GM23338 (cell line): ENCODE data around the gene GK. TPM values are rescaled to one million over a fixed set of nuclear protein-coding genes. Genes with fewer than 3 reads are reported as not detected.

Experiments
- ATAC-seq: fragments of 200-7000 bp; cut with Tn5 transposase; 3 replicates; pipeline ENCODE4 v1.9.1; 2020
- DNase-seq: peaks from one replicate; pipeline ENCODE4 v3.0.0-alpha.2; 2015; ENCODE audit warnings: low spot score
- H2AFZ ChIP-seq: fragments of 200-600 bp; sonication (generic); 2 replicates; pipeline ENCODE4 v1.8.0; 2016; ENCODE audit warnings: antibody characterized with exemption, mild to moderate bottlenecking, moderate library complexity
- H3F3A ChIP-seq: fragments of 200-600 bp; sonication (generic); replicated peaks from 2 replicates; pipeline ENCODE4 v1.8.0; 2017; ENCODE audit warnings: antibody characterized with exemption, mixed run types, low read depth
- H3K27ac ChIP-seq: fragments of 200-600 bp; sonication (generic); 2 replicates; pipeline ENCODE4 v1.6.1; 2016; ENCODE audit warnings: low read depth
- H3K27me3 ChIP-seq: fragments of 200-600 bp; sonication (generic); 2 replicates; pipeline ENCODE4 v1.8.0; 2016; ENCODE audit warnings: mild to moderate bottlenecking, mixed run types, moderate library complexity; ENCODE audit not compliant: insufficient read depth
- H3K36me3 ChIP-seq: fragments of 200-600 bp; sonication (generic); 2 replicates; pipeline ENCODE4 v1.8.0; 2016; ENCODE audit warnings: mild to moderate bottlenecking; ENCODE audit not compliant: insufficient read depth
- H3K4me1 ChIP-seq: fragments of 200-600 bp; sonication (generic); 2 replicates; pipeline ENCODE4 v1.8.0; 2016; ENCODE audit warnings: mild to moderate bottlenecking, moderate library complexity; ENCODE audit not compliant: insufficient read depth
- H3K4me2 ChIP-seq: fragments of 200-600 bp; sonication (generic); 2 replicates; pipeline ENCODE4 v1.7.1; 2017; ENCODE audit warnings: mixed run types
- H3K4me3 ChIP-seq: fragments of 200-600 bp; sonication (generic); 2 replicates; pipeline ENCODE4 v1.6.1; 2016; ENCODE audit warnings: mixed run types
- H3K79me2 ChIP-seq: fragments of 200-600 bp; sonication (generic); replicated peaks from 2 replicates; pipeline ENCODE4 v1.8.0; 2017; ENCODE audit warnings: mild to moderate bottlenecking; ENCODE audit not compliant: insufficient read depth
- H3K9me2 ChIP-seq: fragments of 200-600 bp; sonication (generic); 2 replicates; pipeline ENCODE4 v1.8.0; 2017; ENCODE audit not compliant: insufficient read depth
- H4K20me1 ChIP-seq: fragments of 200-600 bp; sonication (generic); replicated peaks from 2 replicates; pipeline ENCODE4 v1.8.0; 2017; ENCODE audit warnings: mild to moderate bottlenecking; ENCODE audit not compliant: insufficient read depth
- H3K27ac Mint-ChIP-seq: 2 replicates; pipeline ENCODE4 v1.8.0; 2020; ENCODE audit warnings: inconsistent platforms, mild to moderate bottlenecking, moderate library complexity, mixed read lengths
- H3K27me3 Mint-ChIP-seq: 3 replicates; pipeline ENCODE4 v1.8.0; 2022; ENCODE audit warnings: low read depth, mild to moderate bottlenecking, moderate library complexity, mixed read lengths, inconsistent platforms; ENCODE audit not compliant: insufficient read depth, poor library complexity
- H3K36me3 Mint-ChIP-seq: 3 replicates; pipeline ENCODE4 v1.8.0; 2021; ENCODE audit warnings: low read depth, mild to moderate bottlenecking, inconsistent platforms, moderate library complexity, mixed read lengths
- H3K4me1 Mint-ChIP-seq: 3 replicates; pipeline ENCODE4 v1.8.0; 2020; ENCODE audit warnings: mild to moderate bottlenecking, inconsistent platforms, mixed read lengths
- H3K4me3 Mint-ChIP-seq: 3 replicates; pipeline ENCODE4 v1.8.0; 2021; ENCODE audit warnings: moderate library complexity, mild to moderate bottlenecking, inconsistent platforms, mixed read lengths
- H3K9me3 Mint-ChIP-seq: 3 replicates; pipeline ENCODE4 v1.8.0; 2020; ENCODE audit warnings: moderate library complexity, mild to moderate bottlenecking, inconsistent platforms, mixed read lengths
- polyA plus RNA-seq: library from polyadenylated mRNA; unstranded; fragments of >200 nt; fragmentation: Nextera tagmentation; extraction: Ambion mirVana; gene quantifications from 2 replicates; pipeline ENCODE4 v1.2.1, GENCODE V29; 2016
- total RNA-seq: library from RNA; depleted of rRNA; stranded (reverse); fragments of >200 nt; shearing (Covaris generic); gene quantifications from 2 replicates; pipeline ENCODE4 v1.2.3, GENCODE V29; 2014
- TF ChIP-seq, protein P1 (sequence below): fragments of 250-450 bp; sonication (Bioruptor Pico); IDR thresholded peaks from 2 replicates; pipeline ENCODE4 v1.5.0; 2020; ENCODE audit warnings: mild to moderate bottlenecking, moderate library complexity
- TF ChIP-seq, protein P2 (sequence below), 2 experiments: fragments of 200-600 bp in 1 of 2; sonication (generic) in 1 of 2; conservative IDR thresholded peaks; 2 replicates each; pipeline versions ENCODE4 v1.5.1 to v1.6.1; 2016 to 2017; ENCODE audit warnings: antibody characterized with exemption in 2 of 2, low read depth in 2 of 2, mild to moderate bottlenecking in 2 of 2, moderate library complexity in 1 of 2

GK gene
- total and polyA plus RNA-seq, 2 experiments from 2014 or later, result 8.4 to 10.8 TPM

DNA sequence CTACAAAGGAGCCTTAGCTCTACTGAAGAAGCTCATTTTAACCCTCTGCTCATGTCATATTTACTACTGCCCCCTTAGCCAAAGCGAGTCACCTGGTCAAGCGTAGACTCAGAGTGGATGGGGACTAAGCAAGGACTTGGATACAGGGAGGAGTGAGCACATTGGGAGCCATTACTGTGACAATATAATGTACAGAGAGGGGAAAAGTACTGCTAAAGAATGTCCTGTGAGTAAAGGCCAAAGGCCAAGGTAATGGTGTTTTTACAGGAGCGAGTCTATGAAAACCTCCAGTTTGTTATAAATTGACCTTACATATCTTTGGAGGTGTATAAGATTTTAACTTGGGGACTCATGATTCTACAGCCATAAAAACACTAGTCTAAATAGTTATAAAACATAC lies 10.6 kb upstream of the GK start (continued):
- TF ChIP-seq, protein P1, sequence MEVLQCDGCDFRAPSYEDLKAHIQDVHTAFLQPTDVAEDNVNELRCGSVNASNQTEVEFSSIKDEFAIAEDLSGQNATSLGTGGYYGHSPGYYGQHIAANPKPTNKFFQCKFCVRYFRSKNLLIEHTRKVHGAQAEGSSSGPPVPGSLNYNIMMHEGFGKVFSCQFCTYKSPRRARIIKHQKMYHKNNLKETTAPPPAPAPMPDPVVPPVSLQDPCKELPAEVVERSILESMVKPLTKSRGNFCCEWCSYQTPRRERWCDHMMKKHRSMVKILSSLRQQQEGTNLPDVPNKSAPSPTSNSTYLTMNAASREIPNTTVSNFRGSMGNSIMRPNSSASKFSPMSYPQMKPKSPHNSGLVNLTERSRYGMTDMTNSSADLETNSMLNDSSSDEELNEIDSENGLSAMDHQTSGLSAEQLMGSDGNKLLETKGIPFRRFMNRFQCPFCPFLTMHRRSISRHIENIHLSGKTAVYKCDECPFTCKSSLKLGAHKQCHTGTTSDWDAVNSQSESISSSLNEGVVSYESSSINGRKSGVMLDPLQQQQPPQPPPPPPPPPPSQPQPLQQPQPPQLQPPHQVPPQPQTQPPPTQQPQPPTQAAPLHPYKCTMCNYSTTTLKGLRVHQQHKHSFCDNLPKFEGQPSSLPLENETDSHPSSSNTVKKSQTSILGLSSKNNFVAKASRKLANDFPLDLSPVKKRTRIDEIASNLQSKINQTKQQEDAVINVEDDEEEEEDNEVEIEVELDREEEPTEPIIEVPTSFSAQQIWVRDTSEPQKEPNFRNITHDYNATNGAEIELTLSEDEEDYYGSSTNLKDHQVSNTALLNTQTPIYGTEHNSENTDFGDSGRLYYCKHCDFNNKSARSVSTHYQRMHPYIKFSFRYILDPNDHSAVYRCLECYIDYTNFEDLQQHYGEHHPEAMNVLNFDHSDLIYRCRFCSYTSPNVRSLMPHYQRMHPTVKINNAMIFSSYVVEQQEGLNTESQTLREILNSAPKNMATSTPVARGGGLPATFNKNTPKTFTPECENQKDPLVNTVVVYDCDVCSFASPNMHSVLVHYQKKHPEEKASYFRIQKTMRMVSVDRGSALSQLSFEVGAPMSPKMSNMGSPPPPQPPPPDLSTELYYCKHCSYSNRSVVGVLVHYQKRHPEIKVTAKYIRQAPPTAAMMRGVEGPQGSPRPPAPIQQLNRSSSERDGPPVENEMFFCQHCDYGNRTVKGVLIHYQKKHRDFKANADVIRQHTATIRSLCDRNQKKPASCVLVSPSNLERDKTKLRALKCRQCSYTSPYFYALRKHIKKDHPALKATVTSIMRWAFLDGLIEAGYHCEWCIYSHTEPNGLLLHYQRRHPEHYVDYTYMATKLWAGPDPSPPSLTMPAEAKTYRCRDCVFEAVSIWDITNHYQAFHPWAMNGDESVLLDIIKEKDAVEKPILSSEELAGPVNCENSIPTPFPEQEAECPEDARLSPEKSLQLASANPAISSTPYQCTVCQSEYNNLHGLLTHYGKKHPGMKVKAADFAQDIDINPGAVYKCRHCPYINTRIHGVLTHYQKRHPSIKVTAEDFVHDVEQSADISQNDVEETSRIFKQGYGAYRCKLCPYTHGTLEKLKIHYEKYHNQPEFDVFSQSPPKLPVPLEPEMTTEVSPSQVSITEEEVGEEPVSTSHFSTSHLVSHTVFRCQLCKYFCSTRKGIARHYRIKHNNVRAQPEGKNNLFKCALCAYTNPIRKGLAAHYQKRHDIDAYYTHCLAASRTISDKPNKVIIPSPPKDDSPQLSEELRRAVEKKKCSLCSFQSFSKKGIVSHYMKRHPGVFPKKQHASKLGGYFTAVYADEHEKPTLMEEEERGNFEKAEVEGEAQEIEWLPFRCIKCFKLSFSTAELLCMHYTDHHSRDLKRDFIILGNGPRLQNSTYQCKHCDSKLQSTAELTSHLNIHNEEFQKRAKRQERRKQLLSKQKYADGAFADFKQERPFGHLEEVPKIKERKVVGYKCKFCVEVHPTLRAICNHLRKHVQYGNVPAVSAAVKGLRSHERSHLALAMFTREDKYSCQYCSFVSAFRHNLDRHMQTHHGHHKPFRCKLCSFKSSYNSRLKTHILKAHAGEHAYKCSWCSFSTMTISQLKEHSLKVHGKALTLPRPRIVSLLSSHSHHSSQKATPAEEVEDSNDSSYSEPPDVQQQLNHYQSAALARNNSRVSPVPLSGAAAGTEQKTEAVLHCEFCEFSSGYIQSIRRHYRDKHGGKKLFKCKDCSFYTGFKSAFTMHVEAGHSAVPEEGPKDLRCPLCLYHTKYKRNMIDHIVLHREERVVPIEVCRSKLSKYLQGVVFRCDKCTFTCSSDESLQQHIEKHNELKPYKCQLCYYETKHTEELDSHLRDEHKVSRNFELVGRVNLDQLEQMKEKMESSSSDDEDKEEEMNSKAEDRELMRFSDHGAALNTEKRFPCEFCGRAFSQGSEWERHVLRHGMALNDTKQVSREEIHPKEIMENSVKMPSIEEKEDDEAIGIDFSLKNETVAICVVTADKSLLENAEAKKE (CRISPR knock-in tag), result no peak

DNA sequence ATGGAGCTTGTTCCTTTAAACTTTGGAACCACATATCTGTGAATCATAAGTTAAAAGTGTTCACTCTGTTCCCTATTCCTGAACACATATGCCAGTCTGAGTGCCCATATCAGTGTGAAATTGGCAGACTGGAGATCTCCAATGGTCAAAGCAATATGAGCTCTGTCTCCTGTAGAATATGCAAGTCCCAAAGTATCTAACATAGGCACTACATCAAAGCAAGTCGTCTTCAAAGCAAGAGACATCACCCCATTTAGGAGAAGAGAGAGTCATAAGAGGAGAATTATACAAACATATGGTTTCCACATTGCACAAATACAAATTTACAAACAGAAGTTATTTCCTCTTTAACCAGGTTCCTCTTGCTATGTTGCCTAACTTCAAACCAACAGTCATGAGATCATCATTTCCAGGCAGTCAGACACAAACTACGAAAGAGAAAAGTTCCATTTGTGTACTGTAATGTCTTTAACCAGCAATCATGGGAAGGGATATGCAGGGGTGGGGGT lies 9.9 kb upstream of the GK start:
- Mint-ChIP-seq H3K27me3 (no peaks in the 10 kb centered on the region), H3K9me3 (peaks cover 6% of the 10 kb centered on the region; the same call in 2 of the 3 replicates), H3K4me1 (no peaks in the 10 kb centered on the region), H3K4me3 (no peak overlapping the region), H3K27ac (no peak overlapping the region), H3K36me3 (no peaks in the 10 kb centered on the region)
- Histone ChIP-seq H4K20me1 (no peaks in the 10 kb centered on the region), H3K4me3 (no peak overlapping the region), H3K79me2 (no peaks in the 10 kb centered on the region), H3K36me3 (no peaks in the 10 kb centered on the region), H3K27ac (no peak overlapping the region), H2AFZ (no peak overlapping the region), H3K27me3 (no peaks in the 10 kb centered on the region), H3F3A (no peaks in the 10 kb centered on the region), H3K9me2 (no peaks in the 10 kb centered on the region), H3K4me2 (no peak overlapping the region), H3K4me1 (no peaks in the 10 kb centered on the region)
- ATAC-seq (no peak), DNase-seq (no peak)
- TF ChIP-seq, protein P2, sequence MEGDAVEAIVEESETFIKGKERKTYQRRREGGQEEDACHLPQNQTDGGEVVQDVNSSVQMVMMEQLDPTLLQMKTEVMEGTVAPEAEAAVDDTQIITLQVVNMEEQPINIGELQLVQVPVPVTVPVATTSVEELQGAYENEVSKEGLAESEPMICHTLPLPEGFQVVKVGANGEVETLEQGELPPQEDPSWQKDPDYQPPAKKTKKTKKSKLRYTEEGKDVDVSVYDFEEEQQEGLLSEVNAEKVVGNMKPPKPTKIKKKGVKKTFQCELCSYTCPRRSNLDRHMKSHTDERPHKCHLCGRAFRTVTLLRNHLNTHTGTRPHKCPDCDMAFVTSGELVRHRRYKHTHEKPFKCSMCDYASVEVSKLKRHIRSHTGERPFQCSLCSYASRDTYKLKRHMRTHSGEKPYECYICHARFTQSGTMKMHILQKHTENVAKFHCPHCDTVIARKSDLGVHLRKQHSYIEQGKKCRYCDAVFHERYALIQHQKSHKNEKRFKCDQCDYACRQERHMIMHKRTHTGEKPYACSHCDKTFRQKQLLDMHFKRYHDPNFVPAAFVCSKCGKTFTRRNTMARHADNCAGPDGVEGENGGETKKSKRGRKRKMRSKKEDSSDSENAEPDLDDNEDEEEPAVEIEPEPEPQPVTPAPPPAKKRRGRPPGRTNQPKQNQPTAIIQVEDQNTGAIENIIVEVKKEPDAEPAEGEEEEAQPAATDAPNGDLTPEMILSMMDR (conservative IDR thresholded peaks at IDR 0.05; ENCODE audit: low read depth in 2 of 2), result no peak
